Globus pallidus (tissue), 1 donor: Measurements from ENCODE around the gene PHF21B.
A peak's percentile ranks its signal among the peaks of the same experiment; 100 is the strongest.

Experiments used
- DNase-seq: peaks from one replicate; pipeline ENCODE4 v3.0.0-alpha.2; 2015; ENCODE audit warnings: low spot score

The PHF21B gene

GRCh38 chr22:44990328-44990727, 19.5 kb downstream of the PHF21B start:
- DNase-seq, result no peak

GRCh38 chr22:44988671-44989070, 21.1 kb downstream of the PHF21B start:
- no peak for DNase-seq

GRCh38 chr22:44986926-44987325, 22.9 kb downstream of the PHF21B start:
- no peak for DNase-seq

- no peak for DNase-seq
These were observed 23.8 kb downstream of the PHF21B start for GRCh38 chr22:44985906-44986527.

- DNase-seq, result no peak
These were observed 25.8 kb downstream of the PHF21B start for GRCh38 chr22:44983878-44984482.

- no peak for DNase-seq
These were observed 27.4 kb downstream of the PHF21B start for GRCh38 chr22:44982445-44982844.

- DNase-seq, result no peak
These were observed 27.9 kb downstream of the PHF21B start for GRCh38 chr22:44981857-44982256.

GRCh38 chr22:44979154-44979553, 30.7 kb downstream of the PHF21B start:
- no peak for DNase-seq

- DNase-seq, result peak; percentile 63
These were observed 34.2 kb downstream of the PHF21B start for GRCh38 chr22:44975427-44976262.

- no peak for DNase-seq
These were observed 35.4 kb downstream of the PHF21B start for GRCh38 chr22:44974454-44974853.

GRCh38 chr22:44973829-44974228, 36.0 kb downstream of the PHF21B start:
- no peak for DNase-seq

- peak; percentile 26 for DNase-seq
These were observed 37.3 kb downstream of the PHF21B start for GRCh38 chr22:44972363-44973083.

GRCh38 chr22:44971651-44972362, 38.0 kb downstream of the PHF21B start:
- DNase-seq, result no peak

- DNase-seq, result no peak
These were observed 39.5 kb downstream of the PHF21B start for GRCh38 chr22:44970291-44970690.

GRCh38 chr22:44969817-44970216, 40.0 kb downstream of the PHF21B start:
- DNase-seq, result no peak

- peak; percentile 16 for DNase-seq
These were observed 41.1 kb downstream of the PHF21B start for GRCh38 chr22:44968736-44969135.

- no peak for DNase-seq
These were observed 44.6 kb downstream of the PHF21B start for GRCh38 chr22:44965171-44965570.

- no peak for DNase-seq
These were observed 45.1 kb downstream of the PHF21B start for GRCh38 chr22:44964722-44965078.

- DNase-seq, result no peak
These were observed 45.7 kb downstream of the PHF21B start for GRCh38 chr22:44963832-44964721.

- no peak for DNase-seq
These were observed 46.9 kb downstream of the PHF21B start for GRCh38 chr22:44962741-44963454.
